Fibroblast of pulmonary artery (primary cell): ENCODE results near the gene SEPHS2.

Source experiments
- DNase-seq: peaks from one replicate; pipeline ENCODE4 v3.0.0-alpha.2; 2010; ENCODE audit warnings: low read depth
- H3K4me3 ChIP-seq: replicated peaks from 2 replicates; pipeline ENCODE4 v1.5.1; 2011; ENCODE audit warnings: low read depth, mild to moderate bottlenecking, control low read depth, low read length, moderate library complexity
- TF ChIP-seq, protein P1 (sequence below): IDR thresholded peaks from 2 replicates; pipeline ENCODE4 v1.5.1; 2011; ENCODE audit warnings: mild to moderate bottlenecking, control low read depth, low read length, inconsistent platforms; ENCODE audit errors: missing control alignments

SEPHS2 gene

DNA sequence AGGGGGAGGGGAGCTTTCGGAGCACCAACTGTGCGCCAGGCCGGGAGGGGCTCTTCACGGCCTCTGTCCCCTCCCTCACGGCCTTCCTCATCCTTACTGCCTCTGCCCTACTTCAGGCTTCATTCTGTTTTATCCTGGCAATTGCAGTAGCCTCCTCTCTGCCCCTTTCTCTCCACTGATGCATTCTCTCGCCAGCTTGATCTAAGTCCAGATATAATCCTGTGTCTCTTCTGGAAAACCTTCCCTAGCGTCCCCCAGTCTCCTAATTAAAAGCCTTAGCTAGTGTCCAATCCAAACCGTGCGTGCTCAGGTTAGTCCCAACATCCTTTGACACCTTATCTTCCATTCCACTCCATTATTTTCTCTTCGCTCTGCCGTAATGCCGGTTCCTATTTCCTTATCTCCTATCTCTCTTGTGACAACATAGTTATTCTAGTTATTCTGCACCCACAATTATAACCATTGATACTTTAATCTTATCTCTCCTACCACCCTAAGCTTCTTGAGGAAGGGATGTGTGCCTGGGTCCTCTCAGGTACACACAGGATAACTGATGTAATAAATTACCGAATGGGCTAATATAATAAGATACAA lies 49.6 kb downstream of the SEPHS2 start:
- DNase-seq: no peak
- H3K4me3 ChIP-seq: peak overlapping the region; percentile 75
- TF ChIP-seq, protein P1, sequence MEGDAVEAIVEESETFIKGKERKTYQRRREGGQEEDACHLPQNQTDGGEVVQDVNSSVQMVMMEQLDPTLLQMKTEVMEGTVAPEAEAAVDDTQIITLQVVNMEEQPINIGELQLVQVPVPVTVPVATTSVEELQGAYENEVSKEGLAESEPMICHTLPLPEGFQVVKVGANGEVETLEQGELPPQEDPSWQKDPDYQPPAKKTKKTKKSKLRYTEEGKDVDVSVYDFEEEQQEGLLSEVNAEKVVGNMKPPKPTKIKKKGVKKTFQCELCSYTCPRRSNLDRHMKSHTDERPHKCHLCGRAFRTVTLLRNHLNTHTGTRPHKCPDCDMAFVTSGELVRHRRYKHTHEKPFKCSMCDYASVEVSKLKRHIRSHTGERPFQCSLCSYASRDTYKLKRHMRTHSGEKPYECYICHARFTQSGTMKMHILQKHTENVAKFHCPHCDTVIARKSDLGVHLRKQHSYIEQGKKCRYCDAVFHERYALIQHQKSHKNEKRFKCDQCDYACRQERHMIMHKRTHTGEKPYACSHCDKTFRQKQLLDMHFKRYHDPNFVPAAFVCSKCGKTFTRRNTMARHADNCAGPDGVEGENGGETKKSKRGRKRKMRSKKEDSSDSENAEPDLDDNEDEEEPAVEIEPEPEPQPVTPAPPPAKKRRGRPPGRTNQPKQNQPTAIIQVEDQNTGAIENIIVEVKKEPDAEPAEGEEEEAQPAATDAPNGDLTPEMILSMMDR: no peak

DNA sequence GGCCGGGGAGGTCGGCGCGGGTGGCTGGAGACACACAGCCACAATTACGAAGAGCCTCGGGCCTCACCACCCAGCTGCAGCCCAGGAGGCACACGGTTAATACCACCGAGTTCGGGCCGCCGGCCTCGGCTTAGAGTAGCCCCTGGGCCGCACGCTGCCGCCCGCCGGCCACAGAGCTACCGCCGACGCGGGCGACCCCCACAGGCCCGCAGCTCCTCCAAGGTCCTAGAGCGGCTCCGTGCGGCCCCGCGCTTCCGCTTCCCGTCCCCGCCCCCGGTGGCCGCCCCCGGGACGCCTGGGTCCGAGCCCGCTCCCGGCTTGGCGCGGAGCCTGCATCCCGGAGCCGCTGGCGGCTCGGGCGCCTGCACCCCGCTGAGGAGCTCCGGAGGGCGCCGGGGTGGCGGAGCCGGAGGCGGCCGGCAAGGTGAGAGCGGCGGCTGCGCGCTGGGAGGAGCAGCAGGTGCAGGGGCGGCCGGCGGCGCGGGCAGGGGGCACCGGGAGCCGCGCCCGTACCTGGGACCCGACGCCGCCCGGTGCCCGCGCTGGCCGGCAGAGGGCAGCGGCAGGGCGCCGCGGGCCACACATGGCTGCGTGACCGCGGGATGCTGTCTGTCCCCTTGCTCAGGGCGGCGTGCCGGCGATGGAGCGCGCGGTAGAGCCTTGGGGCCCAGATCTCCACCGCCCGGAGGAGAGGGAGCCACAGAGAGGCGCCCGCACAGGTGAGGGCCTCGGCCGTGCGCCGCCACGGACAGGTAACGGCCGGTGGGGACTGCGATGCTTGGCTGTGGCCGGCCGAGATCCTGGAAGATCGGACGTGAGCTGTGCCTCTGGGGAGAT lies 50.3 kb downstream of the SEPHS2 start, which contains the start of gene ZNF48:
Gene ZNF48 (plus strand): TSS at position 266 of the 837 bp plus-strand sequence. CDS start 375 bp downstream, at position 641.
- DNase-seq: peak; percentile 93
- TF ChIP-seq, protein P1: no peak

DNA sequence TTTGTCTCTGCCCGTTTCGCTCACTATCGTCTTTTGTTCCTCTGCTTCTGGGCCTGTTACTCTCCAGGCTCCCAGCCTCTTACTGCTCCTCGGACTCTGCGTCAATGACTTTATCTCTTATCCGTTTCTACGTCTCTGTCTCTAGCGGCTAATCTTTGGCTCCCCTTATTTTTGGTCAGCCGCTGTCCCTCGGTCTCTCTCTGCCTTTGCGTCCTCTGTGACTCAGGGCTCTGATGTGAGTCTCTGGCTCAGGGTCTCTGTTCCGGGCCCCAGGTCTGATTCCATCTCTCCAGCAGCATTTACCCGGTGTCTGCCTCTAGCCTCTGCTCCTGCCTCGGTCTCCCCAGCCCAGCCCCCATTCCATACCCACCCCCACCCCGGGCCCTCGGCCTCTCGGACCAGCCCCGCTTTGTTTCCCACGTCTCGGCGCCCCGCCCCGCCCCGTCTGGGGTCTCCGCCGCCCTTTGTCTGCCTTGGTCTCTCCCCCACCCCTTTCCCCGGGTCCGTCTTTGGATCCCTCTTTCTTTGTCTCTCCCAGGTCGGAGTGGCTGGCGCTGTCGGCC lies 51.0 kb downstream of the SEPHS2 start:
- TF ChIP-seq, protein P1: no peak
- peak overlapping the region; percentile 75 for H3K4me3 ChIP-seq
- peak; percentile 63 for DNase-seq

More for the DNA sequence above, 50.3 kb downstream of the SEPHS2 start, which contains the start of gene ZNF48:
- peak within 1 kb of the TSS; percentile 75 for H3K4me3 ChIP-seq
